Epithelial cell of prostate (primary cell): ENCODE results near the gene UBAP2.

Experiments
- DNase-seq: peaks from one replicate; pipeline ENCODE4 v3.0.0-alpha.2; 2011; ENCODE audit warnings: low read depth, low spot score
- H3K27ac ChIP-seq: fragments of 450-650 bp; 2 replicates; pipeline ENCODE4 v1.5.1; 2017; ENCODE audit warnings: mild to moderate bottlenecking

Gene UBAP2

DNA sequence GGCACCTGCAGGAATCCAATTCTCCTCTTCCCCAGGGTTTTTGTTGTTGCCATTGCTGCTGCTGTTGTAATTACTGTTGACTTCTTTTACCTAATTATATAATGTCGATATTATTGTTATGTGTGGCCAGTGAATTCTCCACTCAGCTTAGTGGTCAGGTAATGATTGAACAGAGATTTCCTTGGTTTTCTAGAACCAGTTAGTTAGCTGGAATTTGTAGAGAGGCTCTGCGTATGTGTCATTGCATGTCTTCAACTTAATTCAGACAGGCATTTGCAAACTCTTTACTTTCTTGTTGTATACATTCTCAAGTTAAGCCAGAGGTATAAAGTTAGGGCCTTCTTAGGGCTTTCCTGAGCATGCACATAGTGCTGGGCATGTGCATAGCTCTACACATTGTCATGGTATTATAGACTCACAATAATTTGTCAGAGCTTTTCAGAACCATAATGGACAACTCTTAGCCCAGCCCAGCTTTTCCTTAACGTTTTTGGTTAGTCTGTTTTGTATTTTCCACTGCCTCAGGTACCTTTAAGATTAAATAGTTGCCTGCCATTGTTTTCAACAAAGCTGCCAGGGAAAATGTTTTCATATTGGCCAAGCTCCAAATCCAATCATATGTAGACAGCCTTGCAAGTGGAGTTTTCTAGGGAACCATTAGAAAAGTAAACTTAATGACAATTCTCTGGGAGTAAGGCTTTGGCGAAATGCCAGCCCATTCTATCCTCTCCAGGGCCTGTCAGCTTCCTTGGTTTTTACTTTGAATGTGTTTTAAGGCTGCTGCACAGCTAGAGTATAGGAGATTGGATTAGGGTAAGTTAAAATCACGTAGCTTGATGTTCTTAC is 163.6 kb downstream of the UBAP2 start:
- no peak for DNase-seq
- no peak overlapping the region for H3K27ac ChIP-seq

DNA sequence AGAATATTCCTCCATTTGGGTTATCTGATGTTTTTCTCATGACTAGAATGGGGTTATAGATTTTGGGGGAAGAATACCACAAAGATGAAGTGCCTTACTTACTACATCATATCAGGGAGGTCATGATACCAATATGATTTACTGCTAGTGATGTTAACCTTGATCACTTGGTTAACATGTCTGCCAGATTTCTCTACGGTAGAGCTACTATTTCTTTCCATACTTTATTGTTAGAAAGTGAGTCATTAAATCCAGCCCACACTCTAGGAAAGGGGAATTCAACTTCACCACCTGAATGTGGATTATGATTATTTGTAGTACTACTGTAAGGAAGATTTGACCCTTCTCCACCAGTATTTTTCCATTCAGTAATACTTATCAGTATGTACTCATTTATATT is 167.1 kb downstream of the UBAP2 start:
- no peak for DNase-seq
- no peak overlapping the region for H3K27ac ChIP-seq

DNA sequence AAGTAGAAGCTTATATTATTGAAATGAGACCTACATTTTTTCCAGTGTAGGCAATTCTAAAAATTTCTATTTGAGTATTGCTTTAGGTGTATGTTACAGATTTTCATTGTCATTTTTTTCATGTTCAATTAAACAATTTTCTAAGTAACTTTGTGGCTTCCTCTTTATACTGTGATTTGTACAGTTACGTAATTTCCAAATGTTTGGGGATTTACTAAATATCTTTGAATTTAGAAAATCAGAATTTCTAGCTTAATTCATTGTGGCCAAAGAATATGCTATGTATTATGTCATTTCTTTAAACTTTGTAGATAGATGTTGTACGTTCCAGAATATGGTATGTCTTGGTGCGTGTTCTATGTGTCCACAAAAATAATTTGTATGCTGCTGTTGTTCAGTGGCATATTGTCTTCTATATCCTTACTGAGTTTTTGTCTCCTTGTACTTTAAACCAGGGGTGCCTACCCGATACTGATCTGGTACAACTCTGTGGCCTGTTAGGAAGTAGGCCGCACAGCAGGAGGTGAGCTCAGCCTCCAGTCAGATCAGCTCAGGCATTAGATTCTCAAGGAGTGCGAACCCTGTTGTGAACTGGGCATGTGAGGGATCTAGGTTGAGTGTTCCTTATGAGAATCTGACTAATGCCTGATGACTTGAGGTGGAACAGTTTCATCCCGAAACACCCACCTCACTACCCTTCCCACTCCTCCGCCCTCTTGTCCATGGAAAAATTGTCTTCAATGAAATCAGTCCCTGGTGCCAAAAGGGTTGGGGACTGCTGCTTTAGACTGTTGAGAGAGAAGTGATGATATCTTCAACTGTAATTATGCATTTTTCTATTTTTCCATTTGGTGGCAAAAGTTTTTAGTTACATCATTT is 168.2 kb downstream of the UBAP2 start:
- H3K27ac ChIP-seq: no peak overlapping the region
- DNase-seq: no peak

DNA sequence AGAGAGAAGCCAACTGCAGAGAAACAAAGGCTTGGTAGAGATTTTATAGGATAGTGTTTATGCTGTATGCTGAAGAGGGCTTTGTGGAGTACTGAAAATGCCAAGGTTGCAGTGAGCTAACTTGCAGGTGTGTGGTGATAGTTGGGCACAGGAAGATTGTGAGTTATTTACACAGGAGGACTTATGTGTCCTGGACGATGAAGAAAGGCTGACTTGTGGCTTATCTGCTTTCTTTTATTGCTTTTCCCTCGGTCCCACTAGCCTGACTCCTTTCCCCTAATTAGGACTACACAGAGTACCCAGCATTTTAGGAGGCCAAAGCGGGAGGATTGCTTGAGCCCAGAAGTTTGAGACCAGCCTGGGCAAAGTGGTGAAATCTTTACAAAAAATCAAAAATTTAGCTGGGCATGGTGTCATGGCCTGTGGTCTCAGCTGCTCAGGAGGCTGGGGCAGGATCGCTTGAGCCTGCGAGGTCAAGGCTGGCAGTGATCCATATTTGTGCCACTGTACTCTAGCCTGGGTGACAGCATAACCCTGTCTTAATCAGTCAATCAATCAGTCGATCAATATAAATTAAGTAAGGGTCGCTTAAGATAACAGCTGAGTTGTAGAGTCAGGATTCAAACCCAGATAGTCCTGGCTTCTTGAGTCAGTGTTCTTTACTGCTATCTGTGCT is 169.9 kb downstream of the UBAP2 start:
- no peak overlapping the region for H3K27ac ChIP-seq
- DNase-seq: no peak

DNA sequence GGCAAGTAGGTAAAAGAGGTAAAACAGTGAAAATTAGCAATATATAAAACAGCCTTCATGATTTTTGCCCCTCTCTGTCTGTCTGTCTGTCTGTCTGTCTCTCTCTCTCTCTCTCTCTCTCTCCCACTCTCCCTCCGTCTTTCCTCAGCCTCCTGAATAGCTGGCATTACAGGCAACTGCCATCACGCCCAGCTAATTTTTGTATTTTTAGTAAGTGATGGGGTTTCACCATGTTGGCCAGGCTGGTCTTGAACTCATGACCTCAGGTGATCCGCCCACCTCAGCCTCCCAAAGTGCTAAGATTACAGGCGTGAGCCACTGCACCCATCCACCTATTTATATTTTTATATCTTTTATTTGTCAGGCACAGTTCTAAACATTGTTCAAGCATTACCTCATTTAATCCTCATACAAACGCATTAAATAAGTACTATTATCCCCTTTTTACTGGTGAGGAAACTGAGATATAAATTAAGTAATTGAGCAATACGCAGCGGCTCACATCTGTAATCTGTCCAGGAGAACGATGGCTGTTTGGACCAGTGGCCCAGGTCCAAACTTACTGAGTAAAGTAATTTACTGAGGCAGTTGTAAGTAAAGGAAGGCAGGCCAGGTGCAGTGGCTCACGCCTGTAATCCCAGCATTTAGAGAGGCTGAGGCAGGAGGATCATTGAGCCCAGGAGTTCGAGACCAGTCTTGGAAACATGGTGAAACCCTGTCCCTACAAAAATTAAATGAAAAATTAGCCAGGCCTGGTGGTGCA is 170.8 kb downstream of the UBAP2 start:
- no peak overlapping the region for H3K27ac ChIP-seq
- no peak for DNase-seq
